ENCODE data around the gene SMARCA1.

Gene SMARCA1

DNA sequence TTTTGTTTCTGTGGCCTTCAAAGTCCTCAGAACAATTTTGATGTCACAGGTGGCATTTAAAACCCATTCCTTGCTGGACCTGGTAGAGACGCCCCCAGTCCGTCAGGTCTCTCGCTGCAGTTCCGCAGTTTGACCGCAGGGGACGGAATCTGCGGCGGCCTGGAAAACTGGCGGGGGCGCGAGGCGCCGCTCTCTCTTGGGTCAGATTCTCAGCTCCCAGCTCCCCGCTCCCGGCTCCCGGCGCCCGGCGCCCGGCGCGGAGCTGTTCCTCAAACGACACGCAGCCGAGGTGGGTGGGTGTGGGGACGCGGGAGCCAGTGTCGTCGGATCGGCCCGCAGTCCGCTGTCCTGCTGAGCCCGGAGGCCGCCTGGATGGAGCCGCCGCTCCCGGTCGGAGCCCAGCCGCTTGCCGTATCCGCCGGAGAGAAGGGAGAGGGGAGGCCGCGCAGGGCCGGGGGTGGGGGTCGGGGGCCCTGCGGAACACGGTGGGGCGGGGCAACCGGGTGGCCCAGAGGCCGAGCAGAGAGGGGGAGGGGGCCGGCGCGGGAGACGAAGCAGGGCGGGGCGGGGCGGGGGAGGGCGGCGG lies 16.9 kb upstream of the SMARCA1 start, which contains the start of gene OCRL:
OCRL (plus strand) TSS at position 192 of the 586 bp plus-strand sequence; CDS start at position 373, 181 bp downstream.
- peak within 1 kb of the TSS; percentile 64 for H3K27ac ChIP-seq
- TF ChIP-seq, protein P1, sequence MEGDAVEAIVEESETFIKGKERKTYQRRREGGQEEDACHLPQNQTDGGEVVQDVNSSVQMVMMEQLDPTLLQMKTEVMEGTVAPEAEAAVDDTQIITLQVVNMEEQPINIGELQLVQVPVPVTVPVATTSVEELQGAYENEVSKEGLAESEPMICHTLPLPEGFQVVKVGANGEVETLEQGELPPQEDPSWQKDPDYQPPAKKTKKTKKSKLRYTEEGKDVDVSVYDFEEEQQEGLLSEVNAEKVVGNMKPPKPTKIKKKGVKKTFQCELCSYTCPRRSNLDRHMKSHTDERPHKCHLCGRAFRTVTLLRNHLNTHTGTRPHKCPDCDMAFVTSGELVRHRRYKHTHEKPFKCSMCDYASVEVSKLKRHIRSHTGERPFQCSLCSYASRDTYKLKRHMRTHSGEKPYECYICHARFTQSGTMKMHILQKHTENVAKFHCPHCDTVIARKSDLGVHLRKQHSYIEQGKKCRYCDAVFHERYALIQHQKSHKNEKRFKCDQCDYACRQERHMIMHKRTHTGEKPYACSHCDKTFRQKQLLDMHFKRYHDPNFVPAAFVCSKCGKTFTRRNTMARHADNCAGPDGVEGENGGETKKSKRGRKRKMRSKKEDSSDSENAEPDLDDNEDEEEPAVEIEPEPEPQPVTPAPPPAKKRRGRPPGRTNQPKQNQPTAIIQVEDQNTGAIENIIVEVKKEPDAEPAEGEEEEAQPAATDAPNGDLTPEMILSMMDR (IDR thresholded peaks at IDR 0.05): peak; percentile 61
- no peaks in the 10 kb centered on the region for H3K36me3 ChIP-seq
- no peaks in the 10 kb centered on the region for H3K27me3 ChIP-seq
- peak within 1 kb of the TSS; percentile 66 to 68 for H3K4me3 ChIP-seq (ENCODE audit: low read depth in 1 of 2, low read length in 1 of 2)
- no peaks in the 10 kb centered on the region for H3K9me3 ChIP-seq
- peaks cover 8 to 9% of the 10 kb centered on the region in 2 experiments for H3K4me1 ChIP-seq (ENCODE audit: control insufficient read depth in 1 of 2, insufficient read depth in 1 of 2, low read depth in 1 of 2, low read length in 1 of 2)

DNA sequence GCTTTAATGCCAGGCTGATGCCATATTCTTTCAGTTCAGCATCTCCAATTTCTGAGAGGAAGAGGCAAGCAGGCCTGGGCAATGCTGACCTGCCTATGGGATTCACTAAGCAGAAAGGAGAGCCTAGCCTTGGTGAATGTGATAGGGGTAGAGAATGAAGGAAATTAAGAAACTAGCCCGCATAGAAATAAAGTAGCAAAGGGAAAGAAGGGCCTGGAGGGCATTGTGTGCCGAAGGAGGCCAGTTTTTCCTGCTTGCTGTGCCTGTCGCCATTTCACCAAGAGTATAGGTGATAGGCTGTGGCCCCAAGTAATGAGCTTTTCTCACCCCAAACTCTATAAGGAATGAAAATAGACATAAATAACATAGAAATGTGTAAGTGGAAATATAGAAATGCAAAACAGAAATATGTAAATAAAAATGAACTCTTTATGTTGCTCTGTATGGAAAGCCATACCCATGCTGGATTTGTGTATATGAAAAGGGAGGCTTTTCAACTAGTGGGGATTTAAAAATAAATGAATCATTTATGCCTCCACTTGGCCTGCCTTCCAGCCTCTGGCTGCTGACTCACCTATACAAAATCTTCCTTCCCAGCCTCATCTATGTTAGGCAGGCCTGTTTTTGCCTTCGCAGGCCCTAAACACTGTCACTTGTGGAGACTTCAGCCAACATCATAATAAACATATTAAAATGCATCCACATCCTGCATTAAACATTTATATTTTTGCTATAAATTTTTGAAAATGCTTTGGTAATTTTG lies 11.7 kb upstream of the SMARCA1 start:
- H3K27me3 ChIP-seq: no peaks in the 10 kb centered on the region
- no peaks in the 10 kb centered on the region for H3K36me3 ChIP-seq
- no peak overlapping the region for H3K4me3 ChIP-seq (ENCODE audit: low read depth in 1 of 2, low read length in 1 of 2)
- no peaks in the 10 kb centered on the region for H3K4me1 ChIP-seq (ENCODE audit: control insufficient read depth in 1 of 2, insufficient read depth in 1 of 2, low read depth in 1 of 2, low read length in 1 of 2)
- no peak overlapping the region for H3K27ac ChIP-seq
- H3K9me3 ChIP-seq: no peaks in the 10 kb centered on the region
- TF ChIP-seq, protein P1 (IDR thresholded peaks at IDR 0.05): no peak

GRCh38 chrX:129531132-129531531 lies 7.8 kb upstream of the SMARCA1 start:
- H3K9me3 ChIP-seq: no peaks in the 10 kb centered on the region
- TF ChIP-seq, protein P1 (IDR thresholded peaks at IDR 0.05): no peak
- no peaks in the 10 kb centered on the region for H3K36me3 ChIP-seq
- no peaks in the 10 kb centered on the region for H3K4me1 ChIP-seq (ENCODE audit: control insufficient read depth in 1 of 2, insufficient read depth in 1 of 2, low read depth in 1 of 2, low read length in 1 of 2)
- H3K27ac ChIP-seq: no peak overlapping the region
- H3K4me3 ChIP-seq (ENCODE audit: low read depth in 1 of 2, low read length in 1 of 2): no peak overlapping the region
- no peaks in the 10 kb centered on the region for H3K27me3 ChIP-seq

- no peak overlapping the region for H3K4me3 ChIP-seq (ENCODE audit: low read depth in 1 of 2, low read length in 1 of 2)
- peaks cover 3% of the 10 kb centered on the region for H3K27me3 ChIP-seq
- H3K36me3 ChIP-seq: no peaks in the 10 kb centered on the region
- H3K27ac ChIP-seq: no peak overlapping the region
- TF ChIP-seq, protein P1 (IDR thresholded peaks at IDR 0.05): no peak
- no peaks in the 10 kb centered on the region for H3K9me3 ChIP-seq
- no peaks in the 10 kb centered on the region for H3K4me1 ChIP-seq (ENCODE audit: control insufficient read depth in 1 of 2, insufficient read depth in 1 of 2, low read depth in 1 of 2, low read length in 1 of 2)
These were observed 7.1 kb upstream of the SMARCA1 start for GRCh38 chrX:129530410-129530809.

DNA sequence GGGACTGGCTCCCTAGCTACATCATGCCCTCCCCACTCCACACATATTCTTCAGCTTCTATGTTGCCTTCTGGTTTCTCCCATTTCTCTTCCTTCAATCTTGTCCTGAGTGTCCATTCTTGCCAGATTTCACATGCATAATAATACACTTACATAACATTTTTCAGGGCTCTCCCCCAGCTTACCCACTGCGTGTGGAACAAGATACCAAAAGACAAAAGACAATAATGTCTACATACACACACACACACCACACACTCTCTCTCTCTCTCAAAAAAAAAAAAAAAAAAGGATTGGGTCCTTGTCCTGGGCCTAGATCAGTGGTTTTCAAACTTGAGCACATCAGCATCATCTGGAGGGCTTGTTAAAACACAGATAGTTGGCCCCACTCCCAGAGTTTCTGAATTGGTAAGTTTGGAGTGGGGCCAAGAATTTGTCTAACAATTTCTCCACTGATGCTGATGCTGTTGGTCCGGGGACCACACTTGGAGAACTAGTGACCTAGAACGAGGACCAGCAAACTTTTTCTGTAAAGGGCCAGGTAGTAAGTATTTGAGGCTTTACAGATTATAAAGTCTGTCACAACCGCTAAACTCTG lies 6.5 kb upstream of the SMARCA1 start:
- no peak overlapping the region for H3K27ac ChIP-seq
- H3K9me3 ChIP-seq: no peaks in the 10 kb centered on the region
- H3K4me3 ChIP-seq (ENCODE audit: low read depth in 1 of 2, low read length in 1 of 2): no peak overlapping the region
- TF ChIP-seq, protein P1 (IDR thresholded peaks at IDR 0.05): no peak
- no peaks in the 10 kb centered on the region for H3K36me3 ChIP-seq
- peaks cover 9% of the 10 kb centered on the region for H3K27me3 ChIP-seq
- H3K4me1 ChIP-seq (ENCODE audit: control insufficient read depth in 1 of 2, insufficient read depth in 1 of 2, low read depth in 1 of 2, low read length in 1 of 2): no peaks in the 10 kb centered on the region
